ENCODE results near the gene ITGA4. TPM values are rescaled to one million over a fixed set of nuclear protein-coding genes. Genes with fewer than 3 reads are reported as not detected.

ITGA4 gene
- total RNA-seq, 1 experiment from 2014 or later = 2.7 TPM

DNA sequence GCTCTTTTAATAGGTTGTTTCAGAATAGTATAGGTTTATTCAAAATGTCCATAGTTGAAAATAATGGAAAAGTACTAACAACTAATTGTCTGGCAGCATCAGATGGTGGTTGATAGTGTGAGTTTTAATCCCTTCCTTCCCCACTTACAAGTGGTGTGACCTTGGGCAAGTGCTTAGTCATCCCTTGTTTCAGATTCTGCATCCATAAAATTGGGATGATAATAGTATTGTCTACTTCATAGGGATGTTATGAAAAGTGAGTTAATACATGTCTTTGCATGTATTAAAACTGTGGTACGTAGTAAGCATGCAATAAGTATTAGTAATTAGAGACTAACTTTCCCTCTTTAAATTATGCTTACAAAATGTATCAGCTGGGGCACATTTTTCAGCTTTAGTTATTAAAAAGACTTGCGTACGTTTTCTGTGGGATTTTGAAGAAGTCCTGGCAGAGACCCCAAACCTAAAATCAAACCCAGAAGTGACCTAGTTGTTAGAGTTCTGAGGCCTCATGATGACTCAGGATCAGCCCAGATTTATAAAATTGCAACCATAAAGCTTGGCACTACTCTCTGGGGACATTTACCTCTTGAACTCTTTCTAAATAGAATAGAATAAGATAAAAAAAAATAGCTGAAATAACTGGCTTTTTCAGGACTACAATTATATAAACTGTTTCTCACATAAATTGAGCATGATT is 8.6 kb downstream of the ITGA4 start:
- peaks cover 9% of the 10 kb centered on the region; the same call in 1 of the 2 replicates for H3K9me3 Mint-ChIP-seq
- ATAC-seq = no peak

DNA sequence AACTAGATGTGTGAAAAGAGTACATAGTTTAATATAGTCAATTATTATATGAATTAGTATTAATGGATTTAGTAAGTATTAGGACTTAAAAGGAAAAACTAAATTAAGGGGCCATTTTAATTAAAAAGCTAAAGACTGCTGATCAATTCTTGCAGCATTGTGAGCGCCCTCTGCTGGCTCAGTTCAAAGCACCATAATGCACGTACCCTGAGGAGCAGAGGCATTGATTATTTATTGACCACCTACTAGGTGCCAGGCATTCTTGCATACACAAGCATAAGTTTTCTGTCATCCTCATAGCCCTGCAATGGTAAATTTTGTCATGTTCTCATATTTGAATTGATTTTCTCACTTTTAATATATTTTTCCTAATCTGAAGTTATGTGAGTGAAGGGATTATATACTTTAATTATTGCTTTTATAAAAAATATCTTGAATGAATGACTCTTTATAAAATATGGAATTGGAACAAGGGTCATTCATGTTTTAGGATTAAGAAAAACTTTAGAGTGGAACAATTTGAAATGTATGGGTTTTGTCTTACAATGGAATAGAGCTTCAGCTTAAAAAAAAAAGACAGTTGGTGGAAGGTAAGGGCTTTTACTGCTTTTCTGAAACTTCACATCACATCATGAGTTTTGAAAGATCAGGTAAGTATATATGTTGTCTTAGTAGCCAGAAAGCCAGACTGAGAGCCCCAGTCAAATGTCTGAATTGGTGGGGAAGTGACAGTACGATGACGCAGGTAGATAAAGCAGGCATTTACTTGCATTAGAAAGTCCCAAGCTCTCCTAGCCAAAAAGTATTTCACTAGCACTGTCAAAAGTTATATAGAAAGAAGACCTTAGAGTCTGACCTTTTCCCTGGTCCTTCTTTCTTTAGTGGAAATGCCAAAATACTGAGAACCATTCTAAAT is 9.7 kb downstream of the ITGA4 start:
- peaks cover 10% of the 10 kb centered on the region for H3K27me3 Mint-ChIP-seq (ENCODE audit: low read depth)
- H3K27ac Mint-ChIP-seq = no peak overlapping the region
- peaks cover 16% of the 10 kb centered on the region for H3K4me1 Mint-ChIP-seq
- no peaks in the 10 kb centered on the region for H3K36me3 Mint-ChIP-seq
- H3K4me3 Mint-ChIP-seq = no peak overlapping the region
- ATAC-seq (peak; percentile 60), DNase-seq (ENCODE audit: low spot score) (peak; percentile 81)
- POLR2A ChIA-PET = no interaction called here
- TF ChIP-seq, protein P1, sequence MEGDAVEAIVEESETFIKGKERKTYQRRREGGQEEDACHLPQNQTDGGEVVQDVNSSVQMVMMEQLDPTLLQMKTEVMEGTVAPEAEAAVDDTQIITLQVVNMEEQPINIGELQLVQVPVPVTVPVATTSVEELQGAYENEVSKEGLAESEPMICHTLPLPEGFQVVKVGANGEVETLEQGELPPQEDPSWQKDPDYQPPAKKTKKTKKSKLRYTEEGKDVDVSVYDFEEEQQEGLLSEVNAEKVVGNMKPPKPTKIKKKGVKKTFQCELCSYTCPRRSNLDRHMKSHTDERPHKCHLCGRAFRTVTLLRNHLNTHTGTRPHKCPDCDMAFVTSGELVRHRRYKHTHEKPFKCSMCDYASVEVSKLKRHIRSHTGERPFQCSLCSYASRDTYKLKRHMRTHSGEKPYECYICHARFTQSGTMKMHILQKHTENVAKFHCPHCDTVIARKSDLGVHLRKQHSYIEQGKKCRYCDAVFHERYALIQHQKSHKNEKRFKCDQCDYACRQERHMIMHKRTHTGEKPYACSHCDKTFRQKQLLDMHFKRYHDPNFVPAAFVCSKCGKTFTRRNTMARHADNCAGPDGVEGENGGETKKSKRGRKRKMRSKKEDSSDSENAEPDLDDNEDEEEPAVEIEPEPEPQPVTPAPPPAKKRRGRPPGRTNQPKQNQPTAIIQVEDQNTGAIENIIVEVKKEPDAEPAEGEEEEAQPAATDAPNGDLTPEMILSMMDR (IDR thresholded peaks at IDR 0.05) = peak; percentile 77
- no peak for TF ChIP-seq ZNF396 (CRISPR knock-in tag; IDR thresholded peaks at IDR 0.05; ENCODE audit: borderline replicate concordance)
- H3K9me3 Mint-ChIP-seq = peaks cover 9% of the 10 kb centered on the region; the same call in 1 of the 2 replicates
- CTCF ChIA-PET = interaction anchor here (0.6 to 3.4 kb wide), 14 partner anchors 9 to 308 kb away, joined by 3 to 29 read pairs (median 3); partner anchors contain the start of gene ITGA4

More for the DNA sequence above, 8.6 kb downstream of the ITGA4 start:
- ChIA-PET POLR2A (no interaction called here), CTCF (interaction anchor here (0.6 to 3.4 kb wide), 13 partner anchors 8 to 307 kb away, joined by 3 to 29 read pairs (median 3); partner anchors contain the start of gene ITGA4)
- Mint-ChIP-seq H3K4me1 (peaks cover 16% of the 10 kb centered on the region), H3K4me3 (no peak overlapping the region), H3K27ac (no peak overlapping the region), H3K27me3 (ENCODE audit: low read depth) (peaks cover 15% of the 10 kb centered on the region), H3K36me3 (no peaks in the 10 kb centered on the region)
- no peak for DNase-seq (ENCODE audit: low spot score)
- no peak for TF ChIP-seq SMAD3 (CRISPR knock-in tag; IDR thresholded peaks at IDR 0.05; ENCODE audit: borderline replicate concordance)

DNA sequence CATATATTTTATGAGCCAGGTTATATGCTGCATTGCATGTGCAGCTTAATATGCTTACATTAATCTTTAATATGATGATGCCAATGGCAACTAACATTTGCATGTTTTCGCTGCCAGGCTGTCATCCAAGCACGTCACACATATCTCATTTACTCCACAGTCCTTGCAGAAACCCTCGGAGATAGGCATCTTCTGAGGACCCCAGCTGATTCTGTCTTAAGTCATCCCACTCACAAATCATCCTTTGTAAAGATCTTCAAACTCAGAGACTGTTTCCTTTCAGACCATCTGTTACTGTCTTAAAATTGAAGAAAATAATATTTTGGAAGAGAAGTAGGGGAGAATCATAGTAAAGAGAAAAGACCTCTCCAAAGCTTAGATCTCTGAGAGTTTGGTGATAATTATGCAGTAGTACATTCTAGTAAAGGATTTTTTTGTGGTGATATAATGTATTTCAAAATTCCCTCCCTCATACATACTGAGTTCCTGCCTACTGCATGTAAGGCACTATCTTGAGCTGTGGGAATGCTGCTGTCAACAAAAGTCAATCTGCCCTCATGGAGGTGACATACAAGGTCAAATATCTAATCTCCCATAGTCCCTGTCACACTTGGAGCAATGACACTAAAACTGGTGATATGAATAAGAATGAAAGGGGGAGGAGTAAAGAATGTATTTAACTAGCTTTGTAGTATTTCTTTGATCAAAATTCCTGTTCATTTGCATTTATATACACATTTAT is 11.0 kb downstream of the ITGA4 start:
- ChIA-PET CTCF (interaction anchor here (3.1 to 3.4 kb wide), 2 partner anchors 11 to 247 kb away, joined by 20 to 29 read pairs; partner anchors contain the start of gene ITGA4), POLR2A (no interaction called here)
- TF ChIP-seq, protein P2, sequence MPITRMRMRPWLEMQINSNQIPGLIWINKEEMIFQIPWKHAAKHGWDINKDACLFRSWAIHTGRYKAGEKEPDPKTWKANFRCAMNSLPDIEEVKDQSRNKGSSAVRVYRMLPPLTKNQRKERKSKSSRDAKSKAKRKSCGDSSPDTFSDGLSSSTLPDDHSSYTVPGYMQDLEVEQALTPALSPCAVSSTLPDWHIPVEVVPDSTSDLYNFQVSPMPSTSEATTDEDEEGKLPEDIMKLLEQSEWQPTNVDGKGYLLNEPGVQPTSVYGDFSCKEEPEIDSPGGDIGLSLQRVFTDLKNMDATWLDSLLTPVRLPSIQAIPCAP (CRISPR knock-in tag; IDR thresholded peaks at IDR 0.05) = no peak
- TF ChIP-seq ELF4 (CRISPR knock-in tag; IDR thresholded peaks at IDR 0.05; ENCODE audit: low read depth) (no peak), TEAD4 (CRISPR knock-in tag; IDR thresholded peaks at IDR 0.05) (no peak), ZNF317 (CRISPR knock-in tag; IDR thresholded peaks at IDR 0.05; ENCODE audit: borderline replicate concordance, low read depth) (no peak), ZNF232 (CRISPR knock-in tag; IDR thresholded peaks at IDR 0.05) (no peak), CREM (CRISPR knock-in tag; IDR thresholded peaks at IDR 0.05) (no peak), FOXP1 (CRISPR knock-in tag; IDR thresholded peaks at IDR 0.05; ENCODE audit: borderline replicate concordance) (no peak), TP53 (CRISPR knock-in tag; IDR thresholded peaks at IDR 0.05) (no peak)
- TF ChIP-seq, protein P3, sequence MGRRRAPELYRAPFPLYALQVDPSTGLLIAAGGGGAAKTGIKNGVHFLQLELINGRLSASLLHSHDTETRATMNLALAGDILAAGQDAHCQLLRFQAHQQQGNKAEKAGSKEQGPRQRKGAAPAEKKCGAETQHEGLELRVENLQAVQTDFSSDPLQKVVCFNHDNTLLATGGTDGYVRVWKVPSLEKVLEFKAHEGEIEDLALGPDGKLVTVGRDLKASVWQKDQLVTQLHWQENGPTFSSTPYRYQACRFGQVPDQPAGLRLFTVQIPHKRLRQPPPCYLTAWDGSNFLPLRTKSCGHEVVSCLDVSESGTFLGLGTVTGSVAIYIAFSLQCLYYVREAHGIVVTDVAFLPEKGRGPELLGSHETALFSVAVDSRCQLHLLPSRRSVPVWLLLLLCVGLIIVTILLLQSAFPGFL (CRISPR knock-in tag; IDR thresholded peaks at IDR 0.05; ENCODE audit: borderline replicate concordance) = no peak
- TF ChIP-seq, protein P4, sequence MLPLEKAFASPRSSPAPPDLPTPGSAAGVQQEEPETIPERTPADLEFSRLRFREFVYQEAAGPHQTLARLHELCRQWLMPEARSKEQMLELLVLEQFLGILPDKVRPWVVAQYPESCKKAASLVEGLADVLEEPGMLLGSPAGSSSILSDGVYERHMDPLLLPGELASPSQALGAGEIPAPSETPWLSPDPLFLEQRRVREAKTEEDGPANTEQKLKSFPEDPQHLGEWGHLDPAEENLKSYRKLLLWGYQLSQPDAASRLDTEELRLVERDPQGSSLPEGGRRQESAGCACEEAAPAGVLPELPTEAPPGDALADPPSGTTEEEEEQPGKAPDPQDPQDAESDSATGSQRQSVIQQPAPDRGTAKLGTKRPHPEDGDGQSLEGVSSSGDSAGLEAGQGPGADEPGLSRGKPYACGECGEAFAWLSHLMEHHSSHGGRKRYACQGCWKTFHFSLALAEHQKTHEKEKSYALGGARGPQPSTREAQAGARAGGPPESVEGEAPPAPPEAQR (CRISPR knock-in tag; IDR thresholded peaks at IDR 0.05) = no peak
- TF ChIP-seq, protein P5, sequence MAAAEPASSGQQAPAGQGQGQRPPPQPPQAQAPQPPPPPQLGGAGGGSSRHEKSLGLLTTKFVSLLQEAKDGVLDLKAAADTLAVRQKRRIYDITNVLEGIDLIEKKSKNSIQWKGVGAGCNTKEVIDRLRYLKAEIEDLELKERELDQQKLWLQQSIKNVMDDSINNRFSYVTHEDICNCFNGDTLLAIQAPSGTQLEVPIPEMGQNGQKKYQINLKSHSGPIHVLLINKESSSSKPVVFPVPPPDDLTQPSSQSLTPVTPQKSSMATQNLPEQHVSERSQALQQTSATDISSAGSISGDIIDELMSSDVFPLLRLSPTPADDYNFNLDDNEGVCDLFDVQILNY (CRISPR knock-in tag; IDR thresholded peaks at IDR 0.05) = no peak
- TF ChIP-seq, protein P6, sequence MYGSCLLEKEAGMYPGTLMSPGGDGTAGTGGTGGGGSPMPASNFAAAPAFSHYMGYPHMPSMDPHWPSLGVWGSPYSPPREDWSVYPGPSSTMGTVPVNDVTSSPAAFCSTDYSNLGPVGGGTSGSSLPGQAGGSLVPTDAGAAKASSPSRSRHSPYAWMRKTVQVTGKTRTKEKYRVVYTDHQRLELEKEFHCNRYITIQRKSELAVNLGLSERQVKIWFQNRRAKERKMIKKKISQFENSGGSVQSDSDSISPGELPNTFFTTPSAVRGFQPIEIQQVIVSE (CRISPR knock-in tag; IDR thresholded peaks at IDR 0.05; ENCODE audit: borderline replicate concordance) = no peak
- TF ChIP-seq, protein P7, sequence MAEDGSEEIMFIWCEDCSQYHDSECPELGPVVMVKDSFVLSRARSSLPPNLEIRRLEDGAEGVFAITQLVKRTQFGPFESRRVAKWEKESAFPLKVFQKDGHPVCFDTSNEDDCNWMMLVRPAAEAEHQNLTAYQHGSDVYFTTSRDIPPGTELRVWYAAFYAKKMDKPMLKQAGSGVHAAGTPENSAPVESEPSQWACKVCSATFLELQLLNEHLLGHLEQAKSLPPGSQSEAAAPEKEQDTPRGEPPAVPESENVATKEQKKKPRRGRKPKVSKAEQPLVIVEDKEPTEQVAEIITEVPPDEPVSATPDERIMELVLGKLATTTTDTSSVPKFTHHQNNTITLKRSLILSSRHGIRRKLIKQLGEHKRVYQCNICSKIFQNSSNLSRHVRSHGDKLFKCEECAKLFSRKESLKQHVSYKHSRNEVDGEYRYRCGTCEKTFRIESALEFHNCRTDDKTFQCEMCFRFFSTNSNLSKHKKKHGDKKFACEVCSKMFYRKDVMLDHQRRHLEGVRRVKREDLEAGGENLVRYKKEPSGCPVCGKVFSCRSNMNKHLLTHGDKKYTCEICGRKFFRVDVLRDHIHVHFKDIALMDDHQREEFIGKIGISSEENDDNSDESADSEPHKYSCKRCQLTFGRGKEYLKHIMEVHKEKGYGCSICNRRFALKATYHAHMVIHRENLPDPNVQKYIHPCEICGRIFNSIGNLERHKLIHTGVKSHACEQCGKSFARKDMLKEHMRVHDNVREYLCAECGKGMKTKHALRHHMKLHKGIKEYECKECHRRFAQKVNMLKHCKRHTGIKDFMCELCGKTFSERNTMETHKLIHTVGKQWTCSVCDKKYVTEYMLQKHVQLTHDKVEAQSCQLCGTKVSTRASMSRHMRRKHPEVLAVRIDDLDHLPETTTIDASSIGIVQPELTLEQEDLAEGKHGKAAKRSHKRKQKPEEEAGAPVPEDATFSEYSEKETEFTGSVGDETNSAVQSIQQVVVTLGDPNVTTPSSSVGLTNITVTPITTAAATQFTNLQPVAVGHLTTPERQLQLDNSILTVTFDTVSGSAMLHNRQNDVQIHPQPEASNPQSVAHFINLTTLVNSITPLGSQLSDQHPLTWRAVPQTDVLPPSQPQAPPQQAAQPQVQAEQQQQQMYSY (CRISPR knock-in tag; IDR thresholded peaks at IDR 0.05) = no peak

More for the DNA sequence above, 11.0 kb downstream of the ITGA4 start:
- Mint-ChIP-seq H3K27ac (no peak overlapping the region), H3K9me3 (peaks cover 9% of the 10 kb centered on the region; the same call in 1 of the 2 replicates), H3K36me3 (no peaks in the 10 kb centered on the region), H3K4me3 (no peak overlapping the region), H3K4me1 (peaks cover 19% of the 10 kb centered on the region), H3K27me3 (ENCODE audit: low read depth) (peaks cover 6% of the 10 kb centered on the region)
- DNase-seq (ENCODE audit: low spot score) (no peak), ATAC-seq (no peak)
